ENCODE data around the gene TES.
"Not testable (repeated sequence)": the region's sequence is repeated elsewhere in the genome, so short reads cannot be mapped to it uniquely, and the experiment has no call there.

The TES gene

DNA sequence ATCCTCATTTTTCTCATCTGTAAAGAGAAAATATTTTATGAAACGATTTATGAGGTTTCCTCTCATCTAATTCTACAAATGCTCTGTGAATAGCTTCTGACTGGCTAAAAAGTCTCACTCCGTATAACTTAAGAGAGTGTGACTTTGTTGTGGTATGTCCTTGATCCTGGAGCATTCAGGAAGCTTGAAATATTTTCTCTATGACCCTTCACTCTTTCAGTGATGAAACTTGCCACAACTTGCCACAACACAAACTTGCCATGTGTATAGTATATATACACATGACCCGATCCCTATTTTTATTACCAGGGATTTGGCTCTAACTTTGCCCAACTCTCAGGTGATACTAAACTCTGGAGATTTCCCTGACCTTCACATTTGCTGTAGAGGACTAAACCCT, 74.1 kb downstream of the TES start:
- DNase-seq (ENCODE audit: low read depth in 3 of 3) = no peak

DNA sequence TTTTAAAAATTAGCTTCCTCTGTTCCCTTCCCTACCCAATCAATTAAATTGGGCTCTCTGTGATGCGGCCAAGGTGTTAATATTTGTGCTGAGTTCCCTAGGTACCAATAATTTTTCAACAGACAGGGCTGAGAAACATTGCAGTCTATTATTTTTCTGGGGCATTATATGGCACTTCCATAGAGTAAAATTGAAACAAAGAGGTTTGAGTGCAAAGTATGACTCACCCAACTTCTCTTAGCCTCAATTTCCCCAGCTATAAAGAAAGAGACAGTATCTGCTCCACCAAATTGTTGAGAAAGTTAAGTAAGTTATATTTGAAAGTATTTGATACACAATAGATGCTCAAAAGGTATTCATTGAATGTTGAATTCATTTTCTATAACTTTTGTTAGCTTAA, 74.9 kb downstream of the TES start:
- no peak for DNase-seq (ENCODE audit: low read depth in 3 of 3)

DNA sequence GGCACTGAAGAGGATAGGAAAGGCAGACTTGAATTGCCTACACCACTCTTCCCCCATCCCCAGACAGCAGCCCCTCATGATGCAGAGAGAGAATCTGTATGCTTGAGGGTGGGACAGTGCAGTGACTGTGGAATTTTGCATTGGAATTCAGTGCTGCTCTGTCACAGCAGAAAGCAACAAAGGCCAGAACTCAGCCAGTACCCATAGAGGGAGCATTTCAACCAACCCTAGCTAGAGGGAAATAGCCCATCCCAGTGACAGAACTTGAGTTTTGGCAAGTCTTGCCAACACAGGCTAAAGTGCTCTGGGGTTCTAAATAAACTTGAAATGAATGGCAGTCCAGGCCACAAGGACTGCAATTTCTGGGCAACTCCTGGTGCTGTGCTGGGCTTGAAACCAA, 80.4 kb downstream of the TES start:
- DNase-seq (ENCODE audit: low read depth in 3 of 3) = no peak

DNA sequence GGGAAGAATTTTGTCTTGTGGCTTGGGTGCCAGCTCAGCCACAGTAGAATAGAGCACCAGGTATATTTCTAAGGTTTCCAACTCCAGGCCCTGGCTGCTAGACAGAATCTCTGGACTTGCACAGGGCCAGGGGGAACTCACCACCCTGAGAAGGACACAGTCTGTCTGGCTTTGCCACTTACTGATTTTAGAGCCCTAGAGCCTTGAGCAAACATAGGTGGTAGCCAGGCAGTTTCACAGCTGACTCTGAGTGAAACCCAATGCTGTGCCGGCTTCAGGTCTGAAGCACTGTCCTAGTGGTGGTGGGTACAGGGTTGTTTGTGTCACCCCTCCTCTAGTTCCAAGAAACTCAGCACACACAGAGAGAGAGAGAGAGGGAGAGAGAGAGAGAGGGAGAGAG, 81.6 kb downstream of the TES start:
- DNase-seq (ENCODE audit: low read depth in 3 of 3) = no peak

DNA sequence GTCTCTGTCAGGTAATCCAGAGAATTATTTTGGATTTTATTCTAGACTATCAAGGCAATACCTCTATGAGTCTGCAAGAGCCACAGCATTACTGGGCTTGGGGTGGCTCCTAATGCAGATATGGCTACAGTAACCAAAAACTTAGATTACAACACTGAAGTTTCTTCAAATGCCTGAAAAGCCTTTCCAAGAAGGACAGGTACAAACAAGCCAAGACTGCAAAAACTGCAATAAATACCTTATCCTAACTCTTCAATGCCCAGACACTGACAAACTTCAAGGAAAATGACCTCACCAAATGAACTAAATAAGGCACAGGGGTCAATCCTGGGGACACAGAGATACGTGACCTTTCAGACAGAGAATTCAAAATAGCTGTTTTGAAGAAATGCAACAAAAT, 82.0 kb downstream of the TES start:
- DNase-seq (ENCODE audit: low read depth in 3 of 3) = no peak

GRCh38 chr7:116293139-116293538, 82.8 kb downstream of the TES start:
- no peak for DNase-seq (ENCODE audit: low read depth in 3 of 3)

DNA sequence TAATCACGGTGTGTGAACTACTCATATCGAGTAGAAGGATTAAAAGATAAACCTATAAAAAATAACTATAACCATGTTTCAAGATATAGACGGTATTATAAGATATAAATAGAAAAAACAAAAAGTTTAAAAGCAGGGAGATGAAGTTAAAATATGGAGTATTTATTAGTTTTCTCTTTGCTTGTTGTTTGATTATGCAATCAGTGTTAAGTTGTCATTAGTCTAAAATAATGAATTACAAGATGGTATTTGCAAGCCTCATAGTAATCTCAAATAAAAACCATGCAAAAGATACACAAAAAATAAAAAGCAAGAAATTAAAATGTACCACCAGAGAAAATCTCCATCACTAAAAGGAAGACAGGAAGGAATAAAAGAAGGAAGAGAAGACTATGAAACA, 83.3 kb downstream of the TES start:
- DNase-seq (ENCODE audit: low read depth in 3 of 3) = no peak

GRCh38 chr7:116295903-116296302, 85.6 kb downstream of the TES start:
- not testable (repeated sequence) for DNase-seq (ENCODE audit: low read depth in 3 of 3)

DNA sequence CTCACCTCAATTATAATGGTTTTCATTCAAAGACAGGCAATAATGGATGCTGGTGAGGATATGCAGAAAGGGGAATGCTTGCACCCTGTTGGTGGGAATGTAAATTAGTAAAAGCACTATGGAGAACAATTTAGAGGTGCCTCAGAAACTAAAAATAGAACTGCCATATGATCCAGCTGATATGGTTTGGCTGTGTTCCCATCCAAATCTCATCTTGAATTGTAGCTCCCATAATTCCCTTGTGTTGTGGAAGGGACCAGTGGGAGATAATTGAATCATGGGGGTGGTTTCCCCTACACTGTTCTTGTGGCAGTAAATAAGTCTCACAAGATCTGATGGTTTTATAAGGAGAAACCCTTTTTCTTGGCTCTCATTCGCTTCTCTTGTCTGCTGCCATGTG, 87.7 kb downstream of the TES start:
- DNase-seq (ENCODE audit: low read depth in 3 of 3) = no peak

- no peak for DNase-seq (ENCODE audit: low read depth in 3 of 3)
These were observed 88.2 kb downstream of the TES start for GRCh38 chr7:116298576-116298975.

DNA sequence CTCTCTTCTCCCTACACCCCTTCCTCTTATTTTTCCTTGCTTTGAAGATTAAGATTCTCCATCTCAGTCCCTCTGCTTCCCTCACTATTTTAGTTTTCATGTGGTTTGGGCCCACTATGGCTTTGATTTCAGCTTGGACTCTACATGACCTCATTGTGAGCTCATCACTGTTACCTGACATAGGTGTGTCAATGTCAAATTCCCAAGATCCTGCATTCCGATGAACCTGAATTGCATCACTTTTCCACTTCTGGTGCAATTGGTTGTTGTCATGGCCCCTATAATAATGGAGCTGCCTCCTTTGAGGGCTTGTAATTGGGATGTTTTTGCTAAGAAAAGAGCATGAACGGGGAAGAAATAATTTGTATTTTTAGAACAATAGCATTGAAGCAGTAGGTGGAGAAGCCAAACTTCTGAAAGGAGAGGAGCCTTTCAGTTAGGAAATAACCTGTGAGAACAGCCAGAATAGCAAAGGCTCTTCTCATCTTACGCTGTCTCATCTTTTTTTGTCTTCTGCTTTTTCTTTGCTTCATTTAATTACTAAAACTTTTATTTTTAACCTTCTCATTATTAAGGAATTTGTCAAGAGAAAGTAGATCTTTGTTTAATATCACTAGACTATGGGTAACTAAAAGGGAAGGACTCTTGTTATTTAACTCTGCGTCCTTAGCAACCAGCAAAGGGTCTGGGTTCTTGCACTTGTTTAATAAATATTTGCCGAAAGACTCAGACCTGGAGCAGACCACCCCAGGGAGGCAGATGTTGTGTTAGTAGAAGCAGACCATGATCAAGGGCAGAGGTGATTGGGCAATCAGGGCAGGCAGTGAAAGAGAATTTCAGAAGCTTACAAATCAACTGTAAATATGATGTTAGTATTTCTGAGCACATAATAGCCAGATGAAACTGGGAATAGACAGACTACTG, 95.4 kb downstream of the TES start:
- DNase-seq (ENCODE audit: low read depth in 3 of 3) = no peak

GRCh38 chr7:116306409-116307048, 96.2 kb downstream of the TES start:
- no peak for DNase-seq (ENCODE audit: low read depth in 3 of 3)

GRCh38 chr7:116307253-116307652, 96.9 kb downstream of the TES start:
- DNase-seq (ENCODE audit: low read depth in 3 of 3) = no peak
